ENCODE data around the gene CACNA2D3.

GRCh38 chr3:54630101-54630623 lies 507.8 kb downstream of the CACNA2D3 start:
- TF ChIP-seq, protein P1, sequence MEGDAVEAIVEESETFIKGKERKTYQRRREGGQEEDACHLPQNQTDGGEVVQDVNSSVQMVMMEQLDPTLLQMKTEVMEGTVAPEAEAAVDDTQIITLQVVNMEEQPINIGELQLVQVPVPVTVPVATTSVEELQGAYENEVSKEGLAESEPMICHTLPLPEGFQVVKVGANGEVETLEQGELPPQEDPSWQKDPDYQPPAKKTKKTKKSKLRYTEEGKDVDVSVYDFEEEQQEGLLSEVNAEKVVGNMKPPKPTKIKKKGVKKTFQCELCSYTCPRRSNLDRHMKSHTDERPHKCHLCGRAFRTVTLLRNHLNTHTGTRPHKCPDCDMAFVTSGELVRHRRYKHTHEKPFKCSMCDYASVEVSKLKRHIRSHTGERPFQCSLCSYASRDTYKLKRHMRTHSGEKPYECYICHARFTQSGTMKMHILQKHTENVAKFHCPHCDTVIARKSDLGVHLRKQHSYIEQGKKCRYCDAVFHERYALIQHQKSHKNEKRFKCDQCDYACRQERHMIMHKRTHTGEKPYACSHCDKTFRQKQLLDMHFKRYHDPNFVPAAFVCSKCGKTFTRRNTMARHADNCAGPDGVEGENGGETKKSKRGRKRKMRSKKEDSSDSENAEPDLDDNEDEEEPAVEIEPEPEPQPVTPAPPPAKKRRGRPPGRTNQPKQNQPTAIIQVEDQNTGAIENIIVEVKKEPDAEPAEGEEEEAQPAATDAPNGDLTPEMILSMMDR (IDR thresholded peaks at IDR 0.05; ENCODE audit: poor library complexity) = no peak
- TF ChIP-seq EZH2phosphoT487 (IDR thresholded peaks at IDR 0.05; ENCODE audit: low read depth, severe bottlenecking, unreplicated experiment) = no peak
- no peak for TF ChIP-seq EZH2 (IDR thresholded peaks at IDR 0.05; ENCODE audit: borderline replicate concordance)

All from hepatocyte (in vitro differentiated cells).